ENCODE data around the gene TSR3. TPM values are rescaled to one million over a fixed set of nuclear protein-coding genes. Genes with fewer than 3 reads are reported as not detected.

TSR3 gene
- polyA plus RNA-seq, 1 of the 3 experiments (the other 2 are of a cell fraction): 87.3 TPM

- H3K9ac ChIP-seq: no peak overlapping the region
- CTCF ChIA-PET: interaction anchor here (0.9 to 2.7 kb wide), 4 partner anchors 10 to 357 kb away, joined by 3 to 16 read pairs (median 4); partner anchors contain the start of gene MAPK8IP3
- no peaks in the 10 kb centered on the region for H3K9me3 ChIP-seq
- no peak for TF ChIP-seq EP300 (IDR thresholded peaks at IDR 0.05; ENCODE audit: borderline replicate concordance in 1 of 2, low read depth in 1 of 2, low read length in 1 of 2)
- TF ChIP-seq PBX3 (IDR thresholded peaks at IDR 0.05): no peak
- TF ChIP-seq USF2 (IDR thresholded peaks at IDR 0.05; ENCODE audit: borderline replicate concordance, low read depth, low read length): no peak
- no peak for TF ChIP-seq FOSL2 (IDR thresholded peaks at IDR 0.05; ENCODE audit: borderline replicate concordance, low read depth)
- no peak for TF ChIP-seq RFX5 (IDR thresholded peaks at IDR 0.05; ENCODE audit: low read length)
- TF ChIP-seq MXI1 (IDR thresholded peaks at IDR 0.05; ENCODE audit: low read depth, low read length): no peak
- no peak for TF ChIP-seq NRF1 (IDR thresholded peaks at IDR 0.05; ENCODE audit: low read depth, low read length)
- TF ChIP-seq REST (IDR thresholded peaks at IDR 0.05; ENCODE audit: low read depth, low read length): no peak
- no peak for TF ChIP-seq YY1 (IDR thresholded peaks at IDR 0.05; ENCODE audit: low read depth)
- no peak for TF ChIP-seq RCOR1 (IDR thresholded peaks at IDR 0.05; ENCODE audit: low read length)
- TF ChIP-seq SMC3 (IDR thresholded peaks at IDR 0.05; ENCODE audit: low read depth, low read length): no peak
- no peak for TF ChIP-seq MEF2A (IDR thresholded peaks at IDR 0.05; ENCODE audit: borderline replicate concordance, low read depth)
- TF ChIP-seq IRF3 (IDR thresholded peaks at IDR 0.05; ENCODE audit: low read depth, low read length): no peak
- TF ChIP-seq ZBTB33 (IDR thresholded peaks at IDR 0.05; ENCODE audit: borderline replicate concordance, low read depth): no peak
- TF ChIP-seq RAD21 (IDR thresholded peaks at IDR 0.05; ENCODE audit: low read length): no peak
- no peak for TF ChIP-seq TAF1 (IDR thresholded peaks at IDR 0.05; ENCODE audit: borderline replicate concordance, low read depth, low read length)
- TF ChIP-seq TCF12 (IDR thresholded peaks at IDR 0.05): no peak
- no peak for TF ChIP-seq CHD2 (IDR thresholded peaks at IDR 0.05; ENCODE audit: low read length, partially characterized antibody)
- no peaks in the 10 kb centered on the region for H3K27me3 ChIP-seq (ENCODE audit: insufficient read depth)
- H3K4me3 ChIP-seq (ENCODE audit: low read depth in 2 of 2, low read length in 1 of 2): no peak overlapping the region
- 95% methylated on average over 4 of the region's 15 CpGs for WGBS (ENCODE audit: low lambda C conversion rate)
- H3K9me2 ChIP-seq: no peaks in the 10 kb centered on the region
- no peak overlapping the region for H3K4me2 ChIP-seq
- H3K27ac ChIP-seq (ENCODE audit: low read depth in 2 of 2, low read length in 1 of 2): no peak overlapping the region
- no peak overlapping the region for H2AFZ ChIP-seq (ENCODE audit: low read depth)
- H3K4me1 ChIP-seq (ENCODE audit: control insufficient read depth in 1 of 2, insufficient read depth in 2 of 2, low read depth in 1 of 2, low read length in 1 of 2): peaks cover 0 to 22% of the 10 kb centered on the region in 2 experiments; a peak in 2 of 4 replicates
- H3K79me2 ChIP-seq (ENCODE audit: insufficient read depth): peaks cover 34% of the 10 kb centered on the region
- DNase-seq: no peak
- H4K20me1 ChIP-seq (ENCODE audit: insufficient read depth): no peaks in the 10 kb centered on the region
- H3F3A ChIP-seq (replicated peaks; ENCODE audit: insufficient read depth): no peaks in the 10 kb centered on the region
- POLR2A ChIA-PET: no interaction called here
- peaks cover 0 to 19% of the 10 kb centered on the region in 2 experiments for H3K36me3 ChIP-seq (replicated peaks in 1 of 2; ENCODE audit: control insufficient read depth in 1 of 2, insufficient read depth in 2 of 2, low read length in 1 of 2)
Measured at GRCh38 chr16:1348441-1348840, 3.2 kb downstream of the TSR3 start.

Measured in SK-N-SH (cell line).